Activated naive CD4-positive, alpha-beta T cell treated with anti-CD3 and anti-CD28 coated beads, Interleukin-2, amount 10 ng/mL, durations not matched to agents 7 days and 5 days (primary cell): ENCODE measurements around the gene RPS6KB1.
A peak's percentile ranks its signal among the peaks of the same experiment; 100 is the strongest.
"Not testable (repeated sequence)": the region's sequence is repeated elsewhere in the genome, so short reads cannot be mapped to it uniquely, and the experiment has no call there.

Experiments used
- CTCF ChIA-PET: fragments of 350-600 bp; sonication (Branson Sonifier 250); formaldehyde crosslinking; loops from one replicate; lab custom pipeline; 2021; ENCODE audit warnings: antibody characterized with exemption; lab: Charles Lee
- DNase-seq: peaks from one replicate; pipeline ENCODE4 v3.0.0-alpha.2; 2020
- H3K27ac Mint-ChIP-seq: one replicate; pipeline ENCODE4 v1.8.0; 2021; ENCODE audit warnings: mild to moderate bottlenecking, moderate library complexity, mixed read lengths
- H3K27me3 Mint-ChIP-seq: one replicate; pipeline ENCODE4 v1.8.0; 2021; ENCODE audit warnings: mild to moderate bottlenecking, mixed read lengths
- H3K36me3 Mint-ChIP-seq: one replicate; pipeline ENCODE4 v1.8.0; 2021; ENCODE audit warnings: mixed read lengths
- H3K4me1 Mint-ChIP-seq: one replicate; pipeline ENCODE4 v1.8.0; 2021; ENCODE audit warnings: mixed read lengths
- H3K4me3 Mint-ChIP-seq: one replicate; pipeline ENCODE4 v1.8.0; 2021; ENCODE audit warnings: mild to moderate bottlenecking, moderate library complexity, mixed read lengths
- H3K9me3 Mint-ChIP-seq: one replicate; pipeline ENCODE4 v1.8.0; 2021; ENCODE audit warnings: mixed read lengths

The RPS6KB1 gene

DNA sequence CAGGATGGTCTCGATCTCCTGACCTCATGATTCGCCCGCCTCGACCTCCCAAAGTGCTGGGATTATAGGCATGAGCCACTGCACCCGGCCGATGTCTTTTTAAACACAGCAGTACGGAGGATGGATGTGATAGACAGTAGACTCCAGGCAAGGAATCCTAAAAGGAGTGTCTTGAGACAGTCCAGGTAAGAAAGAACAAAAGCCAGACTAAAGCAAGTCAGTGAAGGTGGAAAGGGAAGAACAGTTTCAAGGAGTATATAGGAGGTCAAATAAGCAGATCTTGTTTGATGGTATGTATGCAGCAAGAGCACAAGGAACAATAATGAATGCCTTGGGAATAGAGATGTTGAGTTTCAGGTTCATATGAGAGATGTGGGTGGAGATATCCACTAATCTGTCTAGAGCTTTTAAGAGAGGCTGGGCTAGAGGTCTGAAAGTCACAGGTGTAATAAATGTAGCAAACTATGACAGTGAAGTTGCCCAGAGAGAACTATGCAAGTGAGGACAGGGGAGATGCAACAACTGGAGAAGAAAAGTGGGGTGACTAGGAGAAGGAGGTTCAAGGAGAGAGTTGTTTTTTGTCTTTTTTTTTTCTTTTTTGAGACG, 4.7 kb upstream of the RPS6KB1 start:
- Mint-ChIP-seq H3K36me3 (peaks cover 33% of the 10 kb centered on the region), H3K27ac (no peak overlapping the region), H3K9me3 (no peaks in the 10 kb centered on the region), H3K4me1 (peaks cover 31% of the 10 kb centered on the region), H3K4me3 (no peak overlapping the region), H3K27me3 (peaks cover 3% of the 10 kb centered on the region)
- DNase-seq: no peak
- CTCF ChIA-PET: no interaction called here

DNA sequence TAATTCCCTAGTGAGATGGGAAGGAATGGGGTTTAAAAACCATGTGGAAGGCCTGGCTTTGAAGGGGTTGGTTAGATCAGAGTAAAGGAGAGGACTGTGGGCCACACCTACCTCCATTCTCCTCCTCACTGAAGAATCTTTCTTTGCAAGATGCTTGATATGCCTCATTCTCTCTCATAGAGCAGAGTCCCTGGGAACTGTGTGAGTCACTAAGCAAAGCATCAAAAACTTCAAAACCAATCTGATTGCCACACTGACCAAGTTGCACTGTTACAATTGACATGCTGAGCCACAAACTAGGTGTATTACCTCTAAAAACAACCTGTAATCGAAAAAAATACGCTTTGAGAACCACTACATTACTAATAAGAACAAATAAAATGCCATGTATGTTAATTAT, 2.2 kb upstream of the RPS6KB1 start:
- H3K9me3 Mint-ChIP-seq: no peaks in the 10 kb centered on the region
- CTCF ChIA-PET: interaction anchor here (0.5 to 1.2 kb wide), 2 partner anchors 15 to 23 kb away, joined by 4 to 5 read pairs; no protein-coding TSS in a partner anchor
- H3K27me3 Mint-ChIP-seq: peaks cover 3% of the 10 kb centered on the region
- DNase-seq: no peak
- peaks cover 47% of the 10 kb centered on the region for H3K4me1 Mint-ChIP-seq
- H3K36me3 Mint-ChIP-seq: peaks cover 26% of the 10 kb centered on the region
- H3K4me3 Mint-ChIP-seq: peak overlapping the region; percentile 26
- no peak overlapping the region for H3K27ac Mint-ChIP-seq

DNA sequence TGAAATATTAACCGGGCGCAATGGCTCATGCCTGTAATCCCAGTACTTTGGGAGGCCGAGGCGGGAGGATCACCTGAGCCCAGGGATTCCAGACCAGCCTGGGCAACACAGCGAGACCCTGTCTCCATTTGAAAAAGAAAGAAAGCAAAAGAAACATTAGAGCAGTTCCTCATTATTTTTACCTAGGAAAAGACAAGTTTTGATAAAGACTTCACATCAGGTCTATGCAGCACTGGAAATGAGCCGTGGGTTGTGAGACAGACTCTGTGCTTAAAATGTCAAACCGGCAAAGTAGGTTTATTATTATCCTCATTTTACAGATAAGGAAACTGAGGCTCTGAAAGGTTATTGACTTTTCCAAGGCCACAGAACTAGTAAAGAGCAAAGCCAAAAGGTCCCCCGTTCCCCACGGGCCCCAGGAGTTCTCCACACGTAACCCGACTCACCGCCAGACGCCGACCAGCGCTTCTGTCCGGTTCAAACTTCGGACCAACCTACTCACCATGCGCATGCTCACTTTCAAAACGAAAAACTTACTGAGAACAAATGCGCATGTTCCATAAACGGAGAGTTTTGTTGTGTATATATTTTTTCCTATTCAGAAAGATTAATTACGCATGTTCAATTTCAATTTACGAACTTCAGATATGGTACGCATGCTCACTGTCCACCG, 534 bp upstream of the RPS6KB1 start:
- DNase-seq: no peak
- Mint-ChIP-seq H3K4me1 (peaks cover 54% of the 10 kb centered on the region), H3K27ac (peak overlapping the region; percentile 98), H3K9me3 (no peaks in the 10 kb centered on the region), H3K36me3 (peaks cover 22% of the 10 kb centered on the region), H3K27me3 (peaks cover 3% of the 10 kb centered on the region), H3K4me3 (peak overlapping the region; percentile 99)
- CTCF ChIA-PET: interaction anchor here (0.7 to 1.2 kb wide), 4 partner anchors 20 to 145 kb away, joined by 3 to 4 read pairs (median 3); no protein-coding TSS in a partner anchor

DNA sequence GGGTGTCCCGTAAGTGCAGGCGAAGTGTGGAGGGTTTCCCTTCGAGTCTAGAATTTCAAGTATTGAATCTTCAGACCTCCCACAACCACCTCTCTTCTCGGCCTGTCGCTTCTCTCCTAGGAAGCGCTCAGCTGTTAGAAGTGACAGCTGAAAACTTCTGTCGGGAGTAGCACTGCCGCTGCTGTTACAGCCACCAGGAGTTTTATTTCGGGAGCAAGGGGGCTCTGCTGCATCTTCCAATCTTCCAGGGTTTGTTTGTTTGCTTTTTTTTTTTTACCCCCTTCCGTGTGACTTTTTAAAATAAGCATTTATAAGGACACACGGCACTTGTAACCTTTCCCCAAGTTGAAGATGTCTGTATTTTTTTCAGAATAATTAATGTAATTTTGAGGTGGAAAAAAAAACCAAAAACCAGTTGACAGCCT, 767 bp downstream of the RPS6KB1 start:
- Mint-ChIP-seq H3K9me3 (no peaks in the 10 kb centered on the region), H3K4me1 (peaks cover 54% of the 10 kb centered on the region), H3K27ac (peak overlapping the region; percentile 98), H3K36me3 (peaks cover 19% of the 10 kb centered on the region), H3K27me3 (peaks cover 3% of the 10 kb centered on the region), H3K4me3 (peak overlapping the region; percentile 99)
- CTCF ChIA-PET: interaction anchor here (0.6 to 1.0 kb wide), 3 partner anchors 19 to 142 kb away, joined by 3 read pairs; no protein-coding TSS in a partner anchor
- DNase-seq: no peak

DNA sequence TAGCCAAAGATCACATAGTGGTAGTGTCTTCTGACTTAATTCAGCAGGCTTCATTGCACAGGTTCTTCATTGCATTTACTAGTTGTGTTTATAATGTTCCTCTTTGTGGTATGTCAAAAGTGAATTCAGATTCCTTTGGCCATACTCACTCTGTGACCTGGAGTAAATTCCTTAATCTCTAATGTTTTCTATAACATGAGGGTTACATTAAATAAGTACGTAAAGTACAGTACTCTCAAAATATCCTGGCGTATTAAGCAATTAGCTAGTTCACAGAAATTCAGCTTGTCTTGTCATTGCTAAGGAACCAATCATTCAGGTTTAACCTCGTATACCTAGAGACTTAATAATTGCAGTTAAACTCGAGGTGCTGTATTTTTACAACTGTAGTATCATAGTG, 4.2 kb downstream of the RPS6KB1 start:
- H3K4me3 Mint-ChIP-seq: no peak overlapping the region
- CTCF ChIA-PET: no interaction called here

DNA sequence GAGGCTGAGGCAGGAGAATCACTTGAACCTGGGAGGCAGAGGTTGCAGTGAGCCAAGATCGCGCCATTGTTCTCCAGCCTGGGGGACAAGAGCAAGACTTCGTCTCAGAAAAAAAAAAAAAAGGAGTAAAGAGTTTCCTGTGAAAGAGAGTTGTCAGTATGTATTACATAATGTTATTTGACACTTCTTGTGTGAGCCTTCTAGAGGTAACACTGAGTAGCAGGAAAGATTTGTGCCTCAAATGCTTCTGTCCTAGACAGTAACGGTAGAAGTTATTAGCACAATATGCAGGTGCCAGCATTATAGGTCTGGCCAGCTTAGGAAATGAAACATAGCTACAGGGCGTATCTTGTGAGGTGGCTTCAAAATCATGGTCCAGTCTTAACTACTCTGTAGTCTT, 6.2 kb downstream of the RPS6KB1 start:
- H3K9me3 Mint-ChIP-seq: no peaks in the 10 kb centered on the region
- H3K4me3 Mint-ChIP-seq: no peak overlapping the region
- peaks cover 17% of the 10 kb centered on the region for H3K36me3 Mint-ChIP-seq
- no peaks in the 10 kb centered on the region for H3K27me3 Mint-ChIP-seq
- no peak overlapping the region for H3K27ac Mint-ChIP-seq
- CTCF ChIA-PET: no interaction called here
- DNase-seq: no peak
- H3K4me1 Mint-ChIP-seq: peaks cover 33% of the 10 kb centered on the region

More for the DNA sequence above, 4.2 kb downstream of the RPS6KB1 start:
- Mint-ChIP-seq H3K36me3 (peaks cover 16% of the 10 kb centered on the region), H3K9me3 (no peaks in the 10 kb centered on the region), H3K4me1 (peaks cover 39% of the 10 kb centered on the region), H3K27ac (no peak overlapping the region), H3K27me3 (peaks cover 3% of the 10 kb centered on the region)
- no peak for DNase-seq

DNA sequence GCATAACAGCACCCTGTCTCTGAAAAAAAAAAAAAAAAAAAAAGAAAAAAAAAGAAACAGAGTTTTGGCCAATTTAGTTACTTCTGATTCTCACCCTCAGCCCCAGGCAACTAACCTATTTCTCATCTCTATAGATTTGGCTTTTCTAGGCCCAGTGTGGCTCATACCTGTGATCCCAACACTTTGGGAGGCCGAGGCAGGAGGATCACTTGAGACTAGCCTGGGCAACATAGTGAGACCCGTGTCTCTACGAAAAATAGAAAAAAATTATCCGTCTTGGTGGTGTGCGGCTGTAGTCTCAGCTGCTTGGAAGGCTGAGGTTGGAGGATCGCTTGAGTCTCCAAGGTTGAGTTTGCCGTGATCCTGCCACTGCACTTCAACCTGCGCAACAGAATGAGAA, 8.7 kb downstream of the RPS6KB1 start:
- peaks cover 20% of the 10 kb centered on the region for H3K4me1 Mint-ChIP-seq
- DNase-seq: no peak
- no peak overlapping the region for H3K27ac Mint-ChIP-seq
- CTCF ChIA-PET: no interaction called here
- H3K4me3 Mint-ChIP-seq: no peak overlapping the region
- no peaks in the 10 kb centered on the region for H3K27me3 Mint-ChIP-seq
- peaks cover 15% of the 10 kb centered on the region for H3K36me3 Mint-ChIP-seq
- H3K9me3 Mint-ChIP-seq: no peaks in the 10 kb centered on the region

DNA sequence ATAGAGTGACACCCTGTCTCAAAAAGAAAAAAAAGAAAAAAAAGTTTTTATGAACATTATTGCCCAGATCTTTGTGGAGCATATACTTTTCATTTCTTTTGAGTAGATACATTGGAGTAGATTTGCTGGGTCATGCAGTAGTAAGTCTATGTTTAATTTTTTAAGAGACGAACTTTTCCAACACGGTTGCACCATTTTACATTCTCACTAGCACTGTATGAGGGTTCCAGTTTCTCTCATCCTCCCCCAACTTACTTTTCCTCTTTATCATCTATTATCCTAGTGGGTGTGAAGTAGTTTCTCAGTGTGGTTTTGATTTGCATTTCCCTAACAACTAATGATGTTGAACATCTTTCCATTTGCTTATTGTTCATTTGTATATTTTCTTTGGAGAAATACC, 10.5 kb downstream of the RPS6KB1 start:
- DNase-seq: no peak
- H3K36me3 Mint-ChIP-seq: peaks cover 12% of the 10 kb centered on the region
- H3K9me3 Mint-ChIP-seq: no peaks in the 10 kb centered on the region
- peaks cover 12% of the 10 kb centered on the region for H3K4me1 Mint-ChIP-seq
- no peaks in the 10 kb centered on the region for H3K27me3 Mint-ChIP-seq
- H3K27ac Mint-ChIP-seq: no peak overlapping the region
- H3K4me3 Mint-ChIP-seq: no peak overlapping the region
- CTCF ChIA-PET: interaction anchor here (1.9 kb wide), 1 partner anchor 152 kb away, joined by 4 read pairs; no protein-coding TSS in a partner anchor

DNA sequence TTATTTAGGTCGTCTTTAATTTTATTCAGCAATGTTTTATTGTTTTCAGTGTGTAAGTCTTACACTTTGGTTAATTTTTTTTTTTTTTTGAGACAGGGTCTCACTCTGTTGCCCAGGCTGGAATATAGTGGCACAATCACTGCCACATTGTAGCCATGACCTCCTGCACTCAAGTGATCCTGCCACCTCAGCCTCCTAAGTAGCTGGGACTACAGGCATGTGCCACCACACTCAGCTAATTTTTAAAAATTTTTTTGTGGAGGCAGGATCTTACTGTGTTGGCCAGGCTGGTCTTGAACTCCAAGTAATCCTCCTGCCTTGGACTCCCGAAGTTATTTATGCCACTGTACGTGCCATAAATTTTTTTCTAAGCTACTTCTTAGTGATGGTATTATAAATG, 14.5 kb downstream of the RPS6KB1 start:
- no peak for DNase-seq
- H3K36me3 Mint-ChIP-seq: peaks cover 18% of the 10 kb centered on the region
- no peaks in the 10 kb centered on the region for H3K9me3 Mint-ChIP-seq
- peaks cover 6% of the 10 kb centered on the region for H3K4me1 Mint-ChIP-seq
- no peak overlapping the region for H3K27ac Mint-ChIP-seq
- no peaks in the 10 kb centered on the region for H3K27me3 Mint-ChIP-seq
- CTCF ChIA-PET: no interaction called here
- H3K4me3 Mint-ChIP-seq: no peak overlapping the region

DNA sequence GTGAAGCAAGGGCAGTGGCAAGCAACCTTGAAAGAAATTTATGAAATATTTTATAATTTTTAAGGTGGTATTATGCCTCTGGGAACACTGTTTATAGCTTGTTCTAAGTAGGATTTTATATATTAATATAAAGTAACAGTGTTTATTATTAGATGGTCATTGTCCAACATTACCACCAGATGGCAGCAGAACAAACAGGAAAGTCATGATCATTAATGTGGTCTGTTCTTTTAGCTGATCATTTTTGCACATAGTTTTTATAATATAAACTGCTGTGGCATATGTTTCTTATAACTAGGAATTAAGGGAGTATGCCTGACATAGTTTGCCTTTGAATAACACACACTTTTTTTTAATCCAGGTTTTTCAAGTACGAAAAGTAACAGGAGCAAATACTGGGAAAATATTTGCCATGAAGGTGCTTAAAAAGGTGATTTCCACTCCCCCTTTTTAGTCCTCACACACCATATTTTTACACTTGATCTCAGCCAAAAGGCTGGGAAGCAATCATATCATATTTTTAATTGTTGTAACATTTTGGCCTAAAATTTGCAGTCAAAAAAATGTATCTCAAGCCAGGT, 21.4 kb downstream of the RPS6KB1 start:
- CTCF ChIA-PET: interaction anchor here (0.8 to 1.7 kb wide), 10 partner anchors 9 to 182 kb away, joined by 3 to 7 read pairs (median 4); no protein-coding TSS in a partner anchor
- Mint-ChIP-seq H3K4me1 (no peaks in the 10 kb centered on the region), H3K27me3 (no peaks in the 10 kb centered on the region), H3K27ac (peak overlapping the region; percentile 58), H3K9me3 (no peaks in the 10 kb centered on the region), H3K36me3 (peaks cover 36% of the 10 kb centered on the region), H3K4me3 (no peak overlapping the region)
- no peak for DNase-seq

DNA sequence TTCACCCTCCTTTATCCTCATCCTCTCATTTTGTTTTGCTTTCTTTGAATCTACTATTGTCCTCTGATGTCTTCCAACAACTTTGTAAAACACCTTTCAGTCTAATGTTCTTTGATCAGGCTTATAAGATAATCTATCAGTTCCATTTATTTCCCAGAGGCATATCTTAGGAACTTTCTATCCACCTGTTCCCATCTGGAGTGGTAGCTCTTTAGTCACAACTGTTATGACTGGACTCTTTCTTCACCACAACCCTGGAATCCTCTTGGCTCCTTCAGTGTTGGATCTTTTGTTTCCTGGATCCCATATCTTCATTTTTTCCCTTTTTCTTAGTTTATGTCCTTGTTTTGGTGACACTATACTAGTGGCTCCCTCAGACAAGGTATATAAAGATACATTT, 23.5 kb downstream of the RPS6KB1 start:
- CTCF ChIA-PET: no interaction called here
- Mint-ChIP-seq H3K4me1 (no peaks in the 10 kb centered on the region), H3K9me3 (no peaks in the 10 kb centered on the region), H3K27ac (no peak overlapping the region), H3K4me3 (no peak overlapping the region), H3K27me3 (no peaks in the 10 kb centered on the region), H3K36me3 (peaks cover 37% of the 10 kb centered on the region)
- DNase-seq: no peak

DNA sequence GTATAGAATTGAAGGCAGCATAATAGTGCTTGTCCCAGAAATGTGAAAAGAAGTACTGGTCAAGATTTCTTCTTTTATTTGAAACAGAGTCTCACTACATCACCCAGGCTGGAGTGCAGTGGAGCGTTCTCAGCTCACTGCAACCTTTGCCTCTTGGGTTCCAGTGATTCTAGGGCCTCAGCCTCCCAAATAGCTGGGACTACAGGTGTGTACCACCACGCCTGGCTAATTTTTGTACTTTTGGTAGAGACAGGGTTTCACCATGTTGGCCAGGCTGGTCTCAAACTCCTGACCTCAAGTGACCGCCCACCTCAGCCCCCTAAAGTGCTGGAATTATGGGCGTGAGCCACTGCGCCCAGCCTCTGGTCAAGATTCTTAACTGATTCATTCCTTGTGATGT, 27.7 kb downstream of the RPS6KB1 start:
- H3K27me3 Mint-ChIP-seq, H3K27ac Mint-ChIP-seq, DNase-seq, H3K9me3 Mint-ChIP-seq, H3K4me1 Mint-ChIP-seq, H3K4me3 Mint-ChIP-seq: not testable (repeated sequence)
- CTCF ChIA-PET: interaction anchor here (1.3 kb wide), 1 partner anchor 14 kb away, joined by 3 read pairs; no protein-coding TSS in a partner anchor
- peaks cover 37% of the 10 kb centered on the region for H3K36me3 Mint-ChIP-seq

DNA sequence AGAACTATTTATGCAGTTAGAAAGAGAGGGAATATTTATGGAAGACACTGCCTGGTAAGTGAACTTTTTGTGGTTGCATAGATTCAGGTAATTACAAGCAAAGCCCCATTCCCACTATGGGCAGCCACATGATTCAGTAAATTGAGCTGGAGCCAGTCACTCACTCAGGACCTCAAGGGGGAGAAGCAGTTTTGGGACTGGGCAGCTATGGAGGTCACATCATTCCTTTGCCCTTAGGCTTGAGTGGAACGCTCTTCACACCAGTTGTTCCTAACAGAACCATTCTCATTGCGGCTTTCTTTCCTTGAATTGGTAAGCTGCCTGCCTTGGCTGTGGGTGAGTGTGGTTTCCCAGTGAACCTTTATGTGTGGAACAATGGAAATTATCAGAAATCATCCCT, 37.2 kb downstream of the RPS6KB1 start:
- H3K36me3 Mint-ChIP-seq: peaks cover 54% of the 10 kb centered on the region

DNA sequence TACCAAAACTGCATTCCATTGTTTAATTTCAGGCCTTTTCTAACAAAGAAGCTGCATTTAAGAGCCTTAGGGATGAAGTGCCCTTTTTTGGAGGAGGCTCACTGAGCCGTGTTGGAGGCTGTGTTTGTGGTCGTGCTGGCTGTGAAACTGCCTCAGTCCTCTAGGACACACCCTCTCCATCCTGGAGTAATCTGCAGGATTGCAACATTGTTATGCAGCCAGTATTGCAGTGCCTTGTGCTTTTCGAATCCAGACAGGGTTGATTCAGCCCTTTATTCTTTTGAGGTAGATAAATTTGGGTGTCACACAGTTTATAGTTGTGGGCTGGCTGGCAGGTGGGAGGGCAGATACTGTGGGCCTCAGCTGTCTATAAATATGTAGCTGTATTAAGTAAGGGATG, 37.8 kb downstream of the RPS6KB1 start:
- H3K9me3 Mint-ChIP-seq, H3K27ac Mint-ChIP-seq, H3K4me3 Mint-ChIP-seq, H3K4me1 Mint-ChIP-seq, DNase-seq, CTCF ChIA-PET, H3K27me3 Mint-ChIP-seq: not testable (repeated sequence)
- H3K36me3 Mint-ChIP-seq: peaks cover 57% of the 10 kb centered on the region

More for the DNA sequence above, 37.2 kb downstream of the RPS6KB1 start:
- CTCF ChIA-PET, H3K4me3 Mint-ChIP-seq, H3K4me1 Mint-ChIP-seq, DNase-seq, H3K9me3 Mint-ChIP-seq, H3K27ac Mint-ChIP-seq, H3K27me3 Mint-ChIP-seq: not testable (repeated sequence)
